CD14-positive monocyte (primary cell): ENCODE results near the gene PAFAH2. TPM values are rescaled to one million over a fixed set of nuclear protein-coding genes. Genes with fewer than 3 reads are reported as not detected.

Experiments
- DNase-seq, 3 donors: peaks; one replicate each; pipeline ENCODE4 v3.0.0-alpha.2; 2011 to 2022
- H2AFZ ChIP-seq: 2 replicates; pipeline ENCODE4 v1.6.0; 2012; ENCODE audit warnings: mild to moderate bottlenecking, low read depth, low read length, inconsistent platforms; ENCODE audit not compliant: insufficient read depth, poor library complexity, severe bottlenecking
- H3K27ac ChIP-seq, 2 donors: 1 replicate in 1 of 2; 2 replicates in 1 of 2; pipeline ENCODE4 v1.5.1; 2012 to 2013; ENCODE audit warnings: low read length in 2 of 2, control low read depth in 1 of 2, inconsistent platforms in 1 of 2, low read depth in 1 of 2, mild to moderate bottlenecking in 1 of 2
- H3K27me3 ChIP-seq, 2 donors: one replicate each; pipeline versions ENCODE4 v1.6.0 to v1.6.1; 2011 to 2013; ENCODE audit warnings: low read length in 2 of 2; ENCODE audit not compliant: control insufficient read depth in 2 of 2, insufficient read depth in 2 of 2
- H3K36me3 ChIP-seq, 2 donors: replicated peaks in 1 of 2; 1 replicate in 1 of 2; 2 replicates in 1 of 2; pipeline versions ENCODE4 v1.5.1 to v1.6.1; 2012 to 2013; ENCODE audit warnings: low read length in 2 of 2, control low read depth in 1 of 2, inconsistent platforms in 1 of 2, mild to moderate bottlenecking in 1 of 2; ENCODE audit not compliant: insufficient read depth in 2 of 2, control insufficient read depth in 1 of 2
- H3K4me1 ChIP-seq, 2 donors: 1 replicate in 1 of 2; 2 replicates in 1 of 2; pipeline versions ENCODE4 v1.5.1 to v1.6.1; 2012 to 2013; ENCODE audit warnings: low read length in 2 of 2, control low read depth in 1 of 2, inconsistent platforms in 1 of 2, mild to moderate bottlenecking in 1 of 2, moderate library complexity in 1 of 2; ENCODE audit not compliant: insufficient read depth in 2 of 2, control insufficient read depth in 1 of 2
- H3K4me2 ChIP-seq: replicated peaks from 2 replicates; pipeline ENCODE3; 2012; ENCODE audit warnings: low read length, moderate library complexity, mild to moderate bottlenecking; ENCODE audit not compliant: poor library complexity, severe bottlenecking; ENCODE audit errors: extremely low read depth
- H3K4me3 ChIP-seq, 3 experiments: fragments of 200-600 bp in 1 of 3; sonication (generic) in 1 of 3; replicated peaks in 1 of 3; 1 replicate in 2 of 3; 2 replicates in 1 of 3; pipeline ENCODE4 v1.5.1; 2011 to 2013; ENCODE audit warnings: low read length in 3 of 3, mild to moderate bottlenecking in 3 of 3, control low read depth in 2 of 3, low read depth in 2 of 3, inconsistent platforms in 1 of 3, moderate library complexity in 1 of 3
- H3K79me2 ChIP-seq: 2 replicates; pipeline ENCODE4 v1.6.0; 2012; ENCODE audit warnings: mild to moderate bottlenecking, control low read depth, inconsistent platforms, low read length, moderate library complexity; ENCODE audit not compliant: insufficient read depth
- H3K9ac ChIP-seq: 2 replicates; pipeline ENCODE4 v1.6.0; 2017; ENCODE audit warnings: low read length, mild to moderate bottlenecking; ENCODE audit not compliant: insufficient read depth, poor library complexity, severe bottlenecking
- H3K9me3 ChIP-seq, 2 donors: replicated peaks in 1 of 2; 1 replicate in 1 of 2; 2 replicates in 1 of 2; pipeline versions ENCODE4 v1.5.1 to v1.6.1; 2012 to 2013; ENCODE audit warnings: low read length in 2 of 2, control low read depth in 1 of 2; ENCODE audit not compliant: control insufficient read depth in 1 of 2, insufficient read depth in 1 of 2
- H4K20me1 ChIP-seq: 2 replicates; pipeline ENCODE4 v1.6.0; 2012; ENCODE audit warnings: mild to moderate bottlenecking, low read length, control low read depth, moderate library complexity; ENCODE audit not compliant: insufficient read depth
- H3K27ac Mint-ChIP-seq, 7 donors: one replicate each; pipeline ENCODE4 v1.8.0; 2020; ENCODE audit warnings: mild to moderate bottlenecking in 7 of 7, mixed read lengths in 7 of 7, moderate library complexity in 6 of 7, inconsistent platforms in 2 of 7
- H3K27me3 Mint-ChIP-seq, 3 donors: one replicate each; pipeline ENCODE4 v1.8.0; 2021 to 2022; ENCODE audit warnings: low read depth in 3 of 3, mild to moderate bottlenecking in 3 of 3, mixed read lengths in 3 of 3, moderate library complexity in 3 of 3, inconsistent platforms in 1 of 3
- H3K36me3 Mint-ChIP-seq, 2 donors: one replicate each; pipeline ENCODE4 v1.8.0; 2020; ENCODE audit warnings: mixed read lengths in 2 of 2, inconsistent platforms in 1 of 2, mild to moderate bottlenecking in 1 of 2
- H3K4me1 Mint-ChIP-seq: one replicate; pipeline ENCODE4 v1.8.0; 2020; ENCODE audit warnings: mild to moderate bottlenecking, mixed read lengths
- H3K4me3 Mint-ChIP-seq, 2 donors: one replicate each; pipeline ENCODE4 v1.8.0; 2020; ENCODE audit warnings: mild to moderate bottlenecking in 2 of 2, mixed read lengths in 2 of 2, moderate library complexity in 1 of 2
- H3K9me3 Mint-ChIP-seq, 7 donors: one replicate each; pipeline ENCODE4 v1.8.0; 2020 to 2022; ENCODE audit warnings: mixed read lengths in 7 of 7, mild to moderate bottlenecking in 6 of 7, moderate library complexity in 6 of 7, inconsistent platforms in 2 of 7
- WGBS: methylation state at CpG from one replicate; pipeline ENCODE4 v1.1.5; 2013; ENCODE audit warnings: missing lambda C conversion rate; ENCODE audit not compliant: insufficient coverage; 5-methylcytosine and 5-hydroxymethylcytosine counted together
- intact Hi-C, 2 donors: fragments of 100-400 bp; cut with micrococcal nuclease; formaldehyde crosslinking; loops; one replicate each; pipeline versions ENCODE4 v1.15.0 to v1.15.1; 2023
- polyA plus RNA-seq, 3 donors: library from polyadenylated mRNA; depleted of rRNA in 1 of 3; unstranded in 2 of 3; stranded (reverse) in 1 of 3; fragments of 300-500 nt in 2 of 3; fragments of >200 nt in 1 of 3; fragmentation: Illumina TruSeq in 2 of 3; gene quantifications; 1 replicate in 2 of 3; 2 replicates in 1 of 3; pipeline ENCODE4 v1.2.3, GENCODE V29; 2012 to 2021
- TF ChIP-seq, protein P1 (sequence below): fragments of 200-600 bp; IDR thresholded peaks from one replicate; pipeline ENCODE4 v1.8.0; 2022; ENCODE audit warnings: antibody characterized with exemption, mild to moderate bottlenecking

The PAFAH2 gene
- polyA plus RNA-seq, 3 donors = 6.4 to 9.2 (median 6.8) TPM

GRCh38 chr1:25914074-25914995 is 83.5 kb downstream of the PAFAH2 start:
- no peaks in the 10 kb centered on the region for H3K36me3 Mint-ChIP-seq
- H3K79me2 ChIP-seq = no peaks in the 10 kb centered on the region
- peaks cover under 1 to 3% (median 2%) of the 10 kb centered on the region in 3 donors for H3K27me3 Mint-ChIP-seq
- intact Hi-C loops = no loop called here
- no peaks in the 10 kb centered on the region for H3K4me1 ChIP-seq
- H3K9me3 Mint-ChIP-seq = peaks cover 0 to 2% (median 0%) of the 10 kb centered on the region in 7 donors
- no peak overlapping the region for H3K4me3 ChIP-seq
- H3K4me2 ChIP-seq = no peak overlapping the region
- DNase-seq = peak in 1 of 3 donors; percentile 24
- H3K27ac Mint-ChIP-seq = no peak overlapping the region
- WGBS = 75% methylated on average over 2 of the region's 3 CpGs
- no peak overlapping the region for H3K27ac ChIP-seq
- TF ChIP-seq, protein P1, sequence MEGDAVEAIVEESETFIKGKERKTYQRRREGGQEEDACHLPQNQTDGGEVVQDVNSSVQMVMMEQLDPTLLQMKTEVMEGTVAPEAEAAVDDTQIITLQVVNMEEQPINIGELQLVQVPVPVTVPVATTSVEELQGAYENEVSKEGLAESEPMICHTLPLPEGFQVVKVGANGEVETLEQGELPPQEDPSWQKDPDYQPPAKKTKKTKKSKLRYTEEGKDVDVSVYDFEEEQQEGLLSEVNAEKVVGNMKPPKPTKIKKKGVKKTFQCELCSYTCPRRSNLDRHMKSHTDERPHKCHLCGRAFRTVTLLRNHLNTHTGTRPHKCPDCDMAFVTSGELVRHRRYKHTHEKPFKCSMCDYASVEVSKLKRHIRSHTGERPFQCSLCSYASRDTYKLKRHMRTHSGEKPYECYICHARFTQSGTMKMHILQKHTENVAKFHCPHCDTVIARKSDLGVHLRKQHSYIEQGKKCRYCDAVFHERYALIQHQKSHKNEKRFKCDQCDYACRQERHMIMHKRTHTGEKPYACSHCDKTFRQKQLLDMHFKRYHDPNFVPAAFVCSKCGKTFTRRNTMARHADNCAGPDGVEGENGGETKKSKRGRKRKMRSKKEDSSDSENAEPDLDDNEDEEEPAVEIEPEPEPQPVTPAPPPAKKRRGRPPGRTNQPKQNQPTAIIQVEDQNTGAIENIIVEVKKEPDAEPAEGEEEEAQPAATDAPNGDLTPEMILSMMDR = no peak
- no peaks in the 10 kb centered on the region for H4K20me1 ChIP-seq
- H3K9ac ChIP-seq = no peak overlapping the region
- no peaks in the 10 kb centered on the region for H3K27me3 ChIP-seq
- no peaks in the 10 kb centered on the region for H3K36me3 ChIP-seq
- H3K4me3 Mint-ChIP-seq = no peak overlapping the region
- peaks cover 4% of the 10 kb centered on the region for H3K4me1 Mint-ChIP-seq
- no peak overlapping the region for H2AFZ ChIP-seq
- no peaks in the 10 kb centered on the region for H3K9me3 ChIP-seq

DNA sequence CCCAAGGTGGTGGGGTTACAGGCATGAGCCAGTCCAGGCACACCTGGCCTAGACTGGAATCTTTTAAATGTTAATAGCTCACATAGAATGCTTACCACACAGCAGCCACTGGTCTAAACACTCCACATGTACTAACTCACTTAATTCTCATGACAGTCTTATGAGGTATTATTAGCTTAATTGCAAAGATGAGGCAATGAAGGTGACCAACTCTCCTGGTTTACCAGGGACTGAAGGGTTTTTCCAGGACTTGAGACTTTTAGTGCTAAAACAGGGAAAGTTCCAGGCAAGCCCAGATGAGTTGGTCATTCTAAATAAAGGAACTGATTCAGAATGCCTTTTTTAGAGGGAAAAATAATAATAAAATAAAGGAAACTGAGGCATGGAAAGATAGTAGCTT is 84.7 kb downstream of the PAFAH2 start:
- no peak overlapping the region for H3K9ac ChIP-seq
- H2AFZ ChIP-seq = no peak overlapping the region
- H3K4me1 ChIP-seq = no peaks in the 10 kb centered on the region
- H3K9me3 ChIP-seq = no peaks in the 10 kb centered on the region
- Mint-ChIP-seq H3K4me3 (no peak overlapping the region), H3K9me3 (peaks cover 0 to 2% (median 0%) of the 10 kb centered on the region in 7 donors), H3K27ac (no peak overlapping the region), H3K36me3 (no peaks in the 10 kb centered on the region), H3K27me3 (peaks cover 2 to 3% (median 2%) of the 10 kb centered on the region in 3 donors), H3K4me1 (peaks cover 4% of the 10 kb centered on the region)
- H3K4me3 ChIP-seq = no peak overlapping the region
- H3K4me2 ChIP-seq = no peak overlapping the region
- no peaks in the 10 kb centered on the region for H4K20me1 ChIP-seq
- TF ChIP-seq, protein P1 = no peak
- H3K27ac ChIP-seq = no peak overlapping the region
- no peaks in the 10 kb centered on the region for H3K79me2 ChIP-seq
- no peaks in the 10 kb centered on the region for H3K36me3 ChIP-seq
- H3K27me3 ChIP-seq = no peaks in the 10 kb centered on the region
- peak in 1 of 3 donors; percentile 12 for DNase-seq
- intact Hi-C loops = no loop called here
